IPS DF 4.7 (cell line): ENCODE results near the gene PDE2A.

Experiments
- DNase-seq: peaks from one replicate; pipeline ENCODE4 v3.0.0-alpha.2; 2013; ENCODE audit warnings: low spot score; ENCODE audit errors: extremely low read depth

The PDE2A gene

DNA sequence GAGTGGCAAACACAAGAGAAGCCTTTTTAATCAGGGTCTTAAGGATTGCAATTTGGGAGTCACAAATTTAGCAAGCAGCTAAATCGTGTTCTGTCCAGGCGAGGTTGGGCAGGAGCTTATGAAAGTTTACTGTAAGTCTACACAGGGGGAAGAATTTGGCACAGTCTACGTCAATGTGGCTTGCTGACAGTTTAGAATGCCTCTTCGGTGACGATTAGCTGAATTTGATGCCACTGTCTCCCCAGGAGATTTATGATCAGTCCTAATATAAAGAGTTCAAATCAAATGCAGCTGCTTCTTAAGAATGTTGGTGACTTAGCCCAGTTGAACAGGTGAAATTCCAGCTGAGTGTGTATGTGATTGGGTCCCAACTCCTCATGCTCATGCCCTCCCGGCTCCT is 125.8 kb downstream of the PDE2A start:
- DNase-seq: no peak

DNA sequence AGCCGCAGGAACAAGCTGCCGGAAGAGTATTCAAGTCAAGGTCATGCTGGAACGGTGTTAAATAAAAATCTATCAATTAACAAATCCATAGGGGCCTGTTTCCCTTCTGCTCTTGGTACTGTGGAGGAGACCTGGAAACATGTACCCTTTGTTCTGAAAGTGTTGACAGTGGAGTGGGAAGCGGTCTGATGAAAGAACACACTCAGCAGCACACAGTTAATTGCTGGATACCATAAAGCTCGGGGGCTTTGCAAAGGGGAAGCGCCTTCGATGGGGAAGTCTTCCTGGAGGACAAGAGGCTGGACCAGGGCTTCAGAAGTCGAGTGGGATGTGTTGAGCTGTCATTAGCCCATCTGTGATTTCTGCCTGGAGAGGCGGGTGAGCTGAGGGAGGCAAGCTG is 127.4 kb downstream of the PDE2A start:
- DNase-seq: no peak

DNA sequence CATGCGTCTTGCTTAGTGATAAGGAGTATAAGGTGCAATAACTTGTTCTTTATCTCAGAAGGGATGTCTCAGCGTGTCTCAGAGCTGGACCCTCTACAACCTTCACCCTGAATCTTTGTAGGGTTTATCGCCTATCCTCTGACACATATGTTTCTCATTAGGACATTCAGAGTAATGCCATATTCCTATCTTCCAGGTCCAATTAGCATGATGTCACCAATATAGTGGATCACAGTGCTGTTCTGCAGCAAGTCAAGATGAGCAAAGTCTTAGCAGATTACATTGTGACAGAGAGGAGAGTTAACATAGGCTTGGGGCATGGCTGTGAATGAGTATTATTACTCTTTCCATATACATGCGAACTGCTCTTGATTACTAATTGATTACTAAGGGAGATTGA is 129.6 kb downstream of the PDE2A start:
- no peak for DNase-seq

DNA sequence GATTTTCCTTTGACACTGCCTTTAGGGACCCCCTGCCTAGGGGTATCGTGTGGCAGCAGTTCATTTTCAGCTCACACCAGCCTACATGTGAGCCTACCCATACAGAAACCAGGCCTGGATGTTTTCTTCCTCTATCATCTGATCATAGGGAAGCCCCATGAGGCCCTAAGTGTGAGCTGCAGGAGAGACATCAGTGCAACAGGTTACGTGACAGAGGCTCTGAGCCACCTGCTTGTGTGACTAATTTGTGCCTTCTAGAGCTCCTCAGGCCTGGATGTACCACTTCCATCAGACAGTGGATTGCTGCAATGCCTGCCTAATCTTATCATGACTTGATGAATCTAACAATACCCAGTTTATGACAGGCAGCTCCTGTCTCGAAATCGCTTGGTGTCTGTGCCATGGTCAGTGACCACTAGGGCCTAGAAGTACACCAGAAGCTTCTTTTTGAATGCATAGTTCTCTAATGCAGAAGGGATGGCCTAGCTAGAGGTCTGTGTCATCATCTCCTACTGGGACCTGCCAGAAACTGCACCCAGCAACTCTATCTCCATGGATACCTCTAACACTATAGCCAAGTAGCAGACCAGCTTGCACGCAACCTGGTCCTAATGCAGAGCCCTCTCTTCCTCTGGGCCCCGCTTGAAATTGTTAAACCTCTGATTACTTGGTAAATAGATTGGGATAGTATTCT is 130.2 kb downstream of the PDE2A start:
- DNase-seq: no peak

DNA sequence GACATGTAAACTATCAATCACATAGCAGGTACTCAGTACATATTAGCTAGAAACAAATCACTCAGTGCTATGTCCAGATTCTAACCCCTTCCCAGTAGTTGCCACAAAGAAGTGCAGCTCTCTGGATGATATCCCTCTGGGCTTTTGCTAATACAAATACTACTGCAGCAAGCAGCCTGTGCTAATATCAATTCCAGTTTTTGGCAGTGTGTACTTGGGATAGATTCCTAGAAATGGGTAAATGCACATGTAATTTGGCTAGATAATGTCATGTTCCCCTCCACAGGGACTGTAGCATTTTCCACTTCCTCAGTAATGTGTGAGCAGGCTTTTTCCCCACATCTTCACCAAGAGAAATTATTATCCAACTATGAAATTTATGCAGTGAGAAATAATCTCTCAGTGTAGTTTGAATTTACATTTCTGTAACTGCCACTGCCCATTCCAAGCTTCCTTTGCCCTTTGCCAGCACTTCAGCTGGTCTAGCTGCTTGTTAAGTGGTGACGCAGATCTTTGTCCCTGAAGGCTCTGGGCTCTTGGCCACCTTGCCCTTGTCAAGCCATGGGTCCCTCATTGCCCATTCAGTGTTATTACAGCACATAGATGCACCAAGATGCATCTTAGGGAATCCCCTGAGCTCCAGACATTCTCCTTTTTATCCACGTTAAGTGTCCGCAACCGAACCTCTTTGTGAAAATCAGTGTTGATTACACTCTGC is 132.8 kb downstream of the PDE2A start:
- no peak for DNase-seq

DNA sequence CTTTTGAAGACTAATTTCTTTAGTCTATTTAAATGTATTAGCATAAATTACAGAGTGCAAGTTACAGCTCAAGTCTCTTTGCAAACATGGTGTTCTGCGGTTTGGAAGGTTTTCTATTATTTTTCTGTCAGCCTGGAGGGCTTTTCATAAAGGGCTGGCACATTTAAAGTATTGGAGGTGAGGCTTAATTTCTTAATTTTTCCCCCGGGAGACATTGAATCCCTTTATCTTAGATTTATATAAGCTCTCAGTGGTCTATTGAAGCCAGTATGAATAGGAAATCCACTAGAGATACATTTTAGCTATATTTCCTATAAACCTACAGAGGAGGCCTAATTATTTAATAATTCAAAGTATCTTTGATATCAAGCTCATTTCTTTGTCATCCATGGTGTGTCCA is 137.2 kb downstream of the PDE2A start:
- DNase-seq: no peak

DNA sequence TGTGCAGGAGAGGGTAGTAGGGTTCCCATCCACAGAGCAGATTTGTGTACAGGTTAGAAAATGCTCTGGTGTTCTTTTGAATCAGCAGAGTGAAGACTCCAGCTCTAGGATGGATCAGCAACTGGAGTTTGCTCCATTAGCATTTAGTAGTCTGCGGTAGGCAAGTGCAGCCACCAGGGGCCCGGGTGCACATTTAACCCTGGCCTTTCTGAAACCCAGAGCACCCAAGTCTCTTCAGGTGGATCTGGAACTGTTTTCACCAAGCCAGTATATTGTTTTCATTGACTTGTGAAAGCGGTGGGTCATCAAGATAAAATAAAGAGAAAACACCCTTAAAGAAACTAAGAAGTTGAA is 139.1 kb downstream of the PDE2A start:
- no peak for DNase-seq

DNA sequence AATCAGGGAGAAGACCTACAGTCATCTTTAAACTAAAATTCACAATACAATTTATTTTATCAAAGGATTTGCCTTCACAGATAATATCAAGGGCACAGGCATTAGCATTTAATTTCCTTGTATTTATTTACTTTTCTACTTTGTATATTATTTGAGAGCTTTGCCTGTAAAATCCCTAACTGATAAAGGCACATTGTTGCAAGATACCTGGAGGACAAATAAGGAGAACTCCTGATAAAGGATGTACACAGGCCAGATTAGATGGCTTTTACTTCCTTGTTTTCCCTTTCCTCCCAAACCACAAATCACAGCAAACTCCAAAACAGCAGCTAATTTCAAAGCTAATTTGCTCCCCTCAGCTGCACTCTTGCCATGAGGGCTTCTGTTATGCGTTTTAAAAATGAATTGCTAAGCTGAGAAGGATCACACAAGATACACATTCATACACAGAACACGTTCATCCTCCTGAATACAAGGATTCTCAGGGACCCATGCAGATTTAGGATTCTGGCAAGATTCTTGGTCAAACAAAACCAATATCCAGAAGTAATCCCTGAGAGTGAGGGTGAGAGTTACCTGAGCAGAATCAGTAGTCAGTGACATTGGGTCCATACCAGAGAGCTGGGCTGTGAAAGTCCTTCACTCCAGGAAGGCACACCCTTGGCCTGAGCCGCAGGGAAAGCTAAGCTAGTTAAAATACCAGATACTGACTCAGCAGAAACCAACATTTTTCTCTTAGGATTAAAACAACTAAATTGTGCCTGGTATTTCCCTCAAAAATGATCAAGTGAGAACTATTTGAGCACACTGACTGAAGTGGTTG is 139.6 kb downstream of the PDE2A start:
- DNase-seq: no peak

DNA sequence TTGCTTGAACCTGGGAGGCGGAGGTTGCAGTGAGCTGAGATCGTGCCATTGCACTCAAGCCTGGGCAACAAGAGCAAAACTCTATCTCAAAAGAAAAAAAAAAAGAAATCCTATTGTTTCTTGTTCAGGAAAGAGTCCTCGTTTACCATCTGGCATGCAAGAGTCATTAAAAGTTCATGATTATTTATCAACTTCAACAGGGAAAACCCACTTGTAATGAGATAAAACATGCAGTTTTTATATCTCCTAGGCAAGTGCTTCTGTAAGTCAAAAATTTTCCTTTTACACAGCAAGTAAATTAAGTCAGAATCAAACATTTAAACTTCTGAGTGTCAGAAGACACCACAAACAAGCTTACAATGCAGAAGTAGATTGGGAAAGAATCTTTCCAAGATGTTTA is 145.2 kb downstream of the PDE2A start:
- DNase-seq: no peak

DNA sequence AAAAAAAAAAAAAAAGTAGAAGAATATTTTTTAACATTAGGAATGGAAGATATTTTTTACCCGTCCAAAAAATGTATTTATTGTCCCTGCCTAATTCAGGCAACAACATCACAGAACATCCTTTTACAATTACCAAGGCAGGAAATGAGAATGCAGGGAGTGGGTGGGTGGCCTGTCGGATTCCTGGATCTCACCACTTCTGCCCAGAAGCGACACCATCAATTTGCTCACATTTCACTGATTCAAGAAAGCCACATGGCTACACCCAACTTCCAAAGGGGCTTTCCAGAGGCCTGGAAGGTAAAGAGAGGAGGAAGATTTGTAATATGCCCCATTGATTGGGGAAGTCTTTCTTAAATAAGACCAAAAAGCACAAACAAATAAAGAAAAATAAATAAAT is 146.1 kb downstream of the PDE2A start:
- DNase-seq: no peak
